ENCODE measurements around the gene LDB3.

Gene LDB3

GRCh38 chr10:86653987-86654386, 14.3 kb upstream of the LDB3 start:
- no peak overlapping the region for H3K4me3 Mint-ChIP-seq

DNA sequence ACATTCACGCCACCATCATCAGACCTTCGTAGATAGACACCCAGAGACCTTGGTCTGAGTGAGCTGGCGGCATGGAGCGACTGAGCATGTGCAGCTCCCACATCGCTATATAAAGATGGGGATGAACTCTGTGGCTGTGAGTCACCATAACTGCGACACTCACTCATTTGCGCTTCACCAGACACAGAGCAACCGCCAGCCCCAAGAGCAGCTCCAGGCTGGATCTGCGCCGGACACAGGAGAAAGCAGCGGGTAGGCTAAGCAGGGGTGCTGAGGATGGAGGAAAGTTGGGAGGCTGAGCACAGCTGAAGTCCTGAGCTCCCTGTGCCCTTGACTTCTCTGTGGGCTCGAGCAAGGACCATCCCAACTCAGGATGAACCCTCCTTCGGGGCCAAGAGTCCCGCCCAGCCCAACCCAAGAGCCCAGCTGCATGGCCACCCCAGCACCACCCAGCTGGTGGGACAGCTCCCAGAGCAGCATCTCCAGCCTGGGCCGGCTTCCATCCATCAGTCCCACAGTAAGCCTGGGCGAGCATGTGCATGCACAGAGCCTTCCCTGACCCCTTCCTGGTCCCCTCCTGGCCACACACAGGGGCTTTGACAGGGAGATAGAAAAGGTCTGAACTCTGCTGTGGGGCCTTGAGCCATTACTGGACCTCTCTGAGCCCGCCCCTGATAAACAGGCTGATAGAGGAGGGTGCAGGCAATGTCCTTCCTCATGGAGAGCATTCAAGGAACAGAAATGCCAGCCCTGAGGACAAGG, 13.7 kb upstream of the LDB3 start, which contains the start of gene OPN4:
OPN4 (plus strand) TSS at position 137 of the 762 bp plus-strand sequence; CDS start at position 374, 237 bp downstream.
- H3K4me3 Mint-ChIP-seq: no peak within 1 kb of the TSS
- no peak within 1 kb of the TSS for H3K27ac Mint-ChIP-seq
- H3K36me3 Mint-ChIP-seq (ENCODE audit: low read depth): no peaks in the 10 kb centered on the region
- no peak for DNase-seq
- H3K27me3 Mint-ChIP-seq (ENCODE audit: low read depth, poor library complexity): peaks cover 34% of the 10 kb centered on the region
- no peaks in the 10 kb centered on the region for H3K9me3 Mint-ChIP-seq
- TF ChIP-seq CTCF (IDR thresholded peaks at IDR 0.05): no peak
- H3K4me1 Mint-ChIP-seq: peaks cover 22% of the 10 kb centered on the region

More at GRCh38 chr10:86653987-86654386, 14.3 kb upstream of the LDB3 start:
- DNase-seq: no peak
- Mint-ChIP-seq H3K27me3 (ENCODE audit: low read depth, poor library complexity) (peaks cover 28% of the 10 kb centered on the region), H3K36me3 (ENCODE audit: low read depth) (no peaks in the 10 kb centered on the region), H3K4me1 (peaks cover 28% of the 10 kb centered on the region), H3K27ac (no peak overlapping the region), H3K9me3 (no peaks in the 10 kb centered on the region)
- TF ChIP-seq CTCF (IDR thresholded peaks at IDR 0.05): no peak

GRCh38 chr10:86655173-86655540, 13.2 kb upstream of the LDB3 start:
- Mint-ChIP-seq H3K27me3 (ENCODE audit: low read depth, poor library complexity) (peaks cover 35% of the 10 kb centered on the region), H3K4me3 (no peak overlapping the region), H3K4me1 (peaks cover 18% of the 10 kb centered on the region), H3K36me3 (ENCODE audit: low read depth) (no peaks in the 10 kb centered on the region), H3K9me3 (no peaks in the 10 kb centered on the region), H3K27ac (no peak overlapping the region)
- TF ChIP-seq CTCF (IDR thresholded peaks at IDR 0.05): no peak
- no peak for DNase-seq

DNA sequence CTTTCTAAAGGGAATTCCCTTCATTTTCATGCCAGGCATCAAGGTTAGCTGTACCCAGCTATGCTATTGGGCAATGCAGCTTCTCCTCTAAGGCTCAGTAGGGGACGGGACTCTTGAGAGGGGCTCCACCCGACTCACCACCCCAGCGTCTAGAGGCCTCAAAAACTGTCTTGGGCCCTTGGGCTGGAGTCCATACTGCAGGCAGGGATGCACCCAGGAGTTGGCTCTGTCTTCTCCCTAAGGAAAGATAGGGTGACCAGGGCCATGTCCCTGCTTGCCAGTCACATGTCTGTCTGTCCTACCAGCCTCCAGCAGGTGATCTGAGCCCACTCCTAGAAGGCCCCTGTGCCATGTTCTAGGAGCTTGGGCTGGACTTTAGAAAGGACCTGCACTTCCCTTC, 12.7 kb upstream of the LDB3 start:
- Mint-ChIP-seq H3K27me3 (ENCODE audit: low read depth, poor library complexity) (peaks cover 32% of the 10 kb centered on the region), H3K9me3 (no peaks in the 10 kb centered on the region), H3K4me3 (no peak overlapping the region), H3K4me1 (peaks cover 13% of the 10 kb centered on the region), H3K27ac (no peak overlapping the region), H3K36me3 (ENCODE audit: low read depth) (no peaks in the 10 kb centered on the region)
- no peak for DNase-seq
- no peak for TF ChIP-seq CTCF (IDR thresholded peaks at IDR 0.05)

DNA sequence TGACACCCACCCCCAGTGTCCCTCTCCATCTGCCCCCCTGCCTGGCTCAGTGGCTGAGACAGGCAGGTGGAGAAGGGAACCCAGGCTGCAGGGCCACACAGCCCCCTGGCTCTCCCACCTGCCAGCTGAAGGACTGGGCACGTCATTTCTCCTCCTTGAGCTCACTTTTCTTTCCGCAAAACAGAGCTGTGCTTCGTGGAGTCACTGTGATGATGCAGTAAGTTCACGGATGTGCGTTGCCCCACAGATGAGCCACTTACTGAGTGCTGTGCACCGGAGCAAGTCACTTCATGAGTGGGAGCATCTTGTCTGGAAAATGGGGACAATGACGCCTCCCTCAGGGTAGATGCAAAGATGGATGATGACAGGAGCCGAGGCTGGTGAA, 11.3 kb upstream of the LDB3 start:
- Mint-ChIP-seq H3K4me1 (peaks cover 15% of the 10 kb centered on the region), H3K4me3 (no peak overlapping the region), H3K36me3 (ENCODE audit: low read depth) (no peaks in the 10 kb centered on the region), H3K27ac (peak overlapping the region; percentile 58), H3K9me3 (no peaks in the 10 kb centered on the region), H3K27me3 (ENCODE audit: low read depth, poor library complexity) (peaks cover 19% of the 10 kb centered on the region)
- no peak for DNase-seq
- TF ChIP-seq CTCF (IDR thresholded peaks at IDR 0.05): no peak

Measured in nephron progenitor cell (in vitro differentiated cells).